ENCODE results near the gene AFAP1.

- TF ChIP-seq ATF2 (tag by site-specific recombination; IDR thresholded peaks at IDR 0.05; ENCODE audit: low read depth) (no peak), CTCF (tag by site-specific recombination; IDR thresholded peaks at IDR 0.05) (no peak), MEIS1 (CRISPR knock-in tag; IDR thresholded peaks at IDR 0.05; ENCODE audit: borderline replicate concordance) (no peak), TSHZ1 (tag by site-specific recombination; IDR thresholded peaks at IDR 0.05; ENCODE audit: borderline replicate concordance) (no peak), ZNF2 (tag by site-specific recombination; IDR thresholded peaks at IDR 0.05) (no peak), YY2 (tag by site-specific recombination; IDR thresholded peaks at IDR 0.05) (no peak)
- TF ChIP-seq, protein P1, sequence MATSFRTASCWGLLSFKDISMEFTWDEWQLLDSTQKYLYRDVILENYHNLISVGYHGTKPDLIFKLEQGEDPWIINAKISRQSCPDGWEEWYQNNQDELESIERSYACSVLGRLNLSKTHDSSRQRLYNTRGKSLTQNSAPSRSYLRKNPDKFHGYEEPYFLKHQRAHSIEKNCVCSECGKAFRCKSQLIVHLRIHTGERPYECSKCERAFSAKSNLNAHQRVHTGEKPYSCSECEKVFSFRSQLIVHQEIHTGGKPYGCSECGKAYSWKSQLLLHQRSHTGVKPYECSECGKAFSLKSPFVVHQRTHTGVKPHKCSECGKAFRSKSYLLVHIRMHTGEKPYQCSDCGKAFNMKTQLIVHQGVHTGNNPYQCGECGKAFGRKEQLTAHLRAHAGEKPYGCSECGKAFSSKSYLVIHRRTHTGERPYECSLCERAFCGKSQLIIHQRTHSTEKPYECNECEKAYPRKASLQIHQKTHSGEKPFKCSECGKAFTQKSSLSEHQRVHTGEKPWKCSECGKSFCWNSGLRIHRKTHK (tag by site-specific recombination; IDR thresholded peaks at IDR 0.05): no peak
These were observed 213.7 kb downstream of the AFAP1 start for GRCh38 chr4:7725951-7726350.
